ENCODE data around the gene PDK1. TPM values are rescaled to one million over a fixed set of nuclear protein-coding genes. Genes with fewer than 3 reads are reported as not detected.
"Not testable (repeated sequence)": the region's sequence is repeated elsewhere in the genome, so short reads cannot be mapped to it uniquely, and the experiment has no call there.

The PDK1 gene
- total RNA-seq, 2 donors from 2014 or later = 17.9 to 28.3 TPM

GRCh38 chr2:172549802-172550201 lies 6.1 kb upstream of the PDK1 start:
- DNase-seq (ENCODE audit: low spot score); intact Hi-C loops (cut with DNase I): not testable (repeated sequence)

GRCh38 chr2:172550419-172550818 lies 5.5 kb upstream of the PDK1 start:
- intact Hi-C loops (cut with DNase I) = no loop called here
- DNase-seq (ENCODE audit: low spot score) = no peak

- intact Hi-C loops (cut with DNase I) = no loop called here
- no peak for DNase-seq (ENCODE audit: low spot score)
Observed at GRCh38 chr2:172551271-172551670, 4.6 kb upstream of the PDK1 start.

- DNase-seq (ENCODE audit: low spot score) = no peak
- intact Hi-C loops (cut with DNase I) = no loop called here
Observed at GRCh38 chr2:172552547-172553291, 3.2 kb upstream of the PDK1 start.

- intact Hi-C loops (cut with DNase I) = no loop called here
- no peak for DNase-seq (ENCODE audit: low spot score)
Observed at GRCh38 chr2:172554352-172555271, 1.3 kb upstream of the PDK1 start.

- intact Hi-C loops (cut with DNase I) = no loop called here
- no peak for DNase-seq (ENCODE audit: low spot score)
Observed at GRCh38 chr2:172555272-172555521, 693 bp upstream of the PDK1 start.

GRCh38 chr2:172556284-172557033 lies 569 bp downstream of the PDK1 start:
- intact Hi-C loops (cut with DNase I) = no loop called here
- peak; percentile 84 for DNase-seq (ENCODE audit: low spot score)

- intact Hi-C loops (cut with DNase I) = no loop called here
- no peak for DNase-seq (ENCODE audit: low spot score)
Observed at GRCh38 chr2:172558372-172558771, 2.5 kb downstream of the PDK1 start.

- DNase-seq (ENCODE audit: low spot score) = no peak
- intact Hi-C loops (cut with DNase I) = no loop called here
Observed at GRCh38 chr2:172560721-172561120, 4.8 kb downstream of the PDK1 start.

- no peak for DNase-seq (ENCODE audit: low spot score)
- intact Hi-C loops (cut with DNase I) = no loop called here
Observed at GRCh38 chr2:172561270-172561669, 5.4 kb downstream of the PDK1 start.

- DNase-seq (ENCODE audit: low spot score) = no peak
- intact Hi-C loops (cut with DNase I) = no loop called here
Observed at GRCh38 chr2:172562298-172562697, 6.4 kb downstream of the PDK1 start.

GRCh38 chr2:172564376-172564775 lies 8.5 kb downstream of the PDK1 start:
- intact Hi-C loops (cut with DNase I) = no loop called here
- no peak for DNase-seq (ENCODE audit: low spot score)

- intact Hi-C loops (cut with DNase I) = loop anchor here in 1 of 2 donors (5.0 kb wide), 1 partner anchor 1521 kb away; no protein-coding TSS in a partner anchor
- no peak for DNase-seq (ENCODE audit: low spot score)
Observed at GRCh38 chr2:172571245-172571644, 15.4 kb downstream of the PDK1 start.

GRCh38 chr2:172572981-172573380 lies 17.1 kb downstream of the PDK1 start:
- DNase-seq (ENCODE audit: low spot score) = no peak
- intact Hi-C loops (cut with DNase I) = loop anchor here in 1 of 2 donors (5.0 kb wide), 1 partner anchor 1519 kb away; no protein-coding TSS in a partner anchor

- intact Hi-C loops (cut with DNase I) = loop anchor here in 1 of 2 donors (5.0 kb wide), 1 partner anchor 1517 kb away; no protein-coding TSS in a partner anchor
- no peak for DNase-seq (ENCODE audit: low spot score)
Observed at GRCh38 chr2:172574965-172575364, 19.1 kb downstream of the PDK1 start.

- intact Hi-C loops (cut with DNase I) = no loop called here
- DNase-seq (ENCODE audit: low spot score) = no peak
Observed at GRCh38 chr2:172578054-172578453, 22.2 kb downstream of the PDK1 start.

GRCh38 chr2:172578860-172579512 lies 23.1 kb downstream of the PDK1 start:
- no peak for DNase-seq (ENCODE audit: low spot score)
- intact Hi-C loops (cut with DNase I) = no loop called here

GRCh38 chr2:172580544-172580943 lies 24.7 kb downstream of the PDK1 start:
- no peak for DNase-seq (ENCODE audit: low spot score)
- intact Hi-C loops (cut with DNase I) = no loop called here

GRCh38 chr2:172582656-172583055 lies 26.8 kb downstream of the PDK1 start:
- intact Hi-C loops (cut with DNase I) = no loop called here
- no peak for DNase-seq (ENCODE audit: low spot score)
